B cell (primary cell): ENCODE data around the gene MCAM. TPM values are rescaled to one million over a fixed set of nuclear protein-coding genes. Genes with fewer than 3 reads are reported as not detected.

ENCODE experiments used
- ATAC-seq: fragments of 200-7000 bp; cut with Tn5 transposase; one replicate; pipeline ENCODE4 v1.10.0; 2021; ENCODE audit warnings: low read depth, mild to moderate bottlenecking, moderate number of reproducible peaks, moderate library complexity
- CTCF ChIA-PET: fragments of 350-600 bp; sonication (Branson Sonifier 250); formaldehyde crosslinking; loops from one replicate; lab custom pipeline; 2021; ENCODE audit warnings: antibody characterized with exemption, inconsistent platforms; lab: Charles Lee
- POLR2A ChIA-PET: fragments of 350-600 bp; sonication (Branson Sonifier 250); formaldehyde crosslinking; loops from one replicate; lab custom pipeline; 2021; ENCODE audit warnings: antibody characterized with exemption; lab: Charles Lee
- DNase-seq: peaks from one replicate; pipeline ENCODE4 v3.0.0; 2013
- H2AFZ ChIP-seq: 2 replicates; pipeline ENCODE4 v1.6.1; 2012; ENCODE audit warnings: mild to moderate bottlenecking, low read depth, low read length; ENCODE audit not compliant: insufficient read depth, poor library complexity, severe bottlenecking
- H3K27ac ChIP-seq, 2 donors: 1 replicate in 1 of 2; 2 replicates in 1 of 2; pipeline ENCODE4 v1.5.1; 2012 to 2013; ENCODE audit warnings: low read length in 2 of 2, mild to moderate bottlenecking in 2 of 2, moderate library complexity in 1 of 2
- H3K27me3 ChIP-seq, 4 experiments: fragments of 200-600 bp in 1 of 4; sonication (generic) in 1 of 4; replicated peaks in 1 of 4; 1 replicate in 2 of 4; 2 replicates in 2 of 4; pipeline versions ENCODE4 v1.6.1 to v1.7.0; 2013 to 2016; ENCODE audit warnings: low read length in 3 of 4, mild to moderate bottlenecking in 2 of 4, mixed read lengths in 1 of 4, moderate library complexity in 1 of 4; ENCODE audit not compliant: insufficient read depth in 4 of 4, control insufficient read depth in 3 of 4; ENCODE audit errors: control extremely low read depth in 1 of 4
- H3K36me3 ChIP-seq, 2 experiments: replicated peaks in 1 of 2; 1 replicate in 1 of 2; 2 replicates in 1 of 2; pipeline versions ENCODE4 v1.6.1 to v1.7.1; 2013; ENCODE audit warnings: low read length in 1 of 2; ENCODE audit not compliant: insufficient read depth in 2 of 2, control insufficient read depth in 1 of 2; ENCODE audit errors: control extremely low read depth in 1 of 2, extremely low read depth in 1 of 2
- H3K4me1 ChIP-seq, 2 donors: fragments of 200-600 bp in 1 of 2; sonication (generic) in 1 of 2; 1 replicate in 1 of 2; 2 replicates in 1 of 2; pipeline versions ENCODE4 v1.5.1 to v1.6.1; 2013 to 2017; ENCODE audit warnings: low read length in 2 of 2; ENCODE audit not compliant: control insufficient read depth in 2 of 2, insufficient read depth in 2 of 2
- H3K4me2 ChIP-seq: replicated peaks from 2 replicates; pipeline ENCODE3; 2012; ENCODE audit warnings: mild to moderate bottlenecking, low read depth, low read length; ENCODE audit not compliant: poor library complexity, severe bottlenecking
- H3K4me3 ChIP-seq, 5 experiments: fragments of 200-600 bp in 1 of 5; sonication (generic) in 1 of 5; 1 replicate in 3 of 5; 2 replicates in 2 of 5; pipeline versions ENCODE4 v1.5.1 to v1.7.0; 2011 to 2016; ENCODE audit warnings: low read length in 4 of 5, mild to moderate bottlenecking in 4 of 5, low read depth in 2 of 5, control low read depth in 1 of 5, moderate library complexity in 1 of 5; ENCODE audit not compliant: insufficient read depth in 1 of 5; ENCODE audit errors: control extremely low read depth in 1 of 5, extremely low read depth in 1 of 5
- H3K79me2 ChIP-seq: fragments of 200-600 bp; sonication (generic); one replicate; pipeline ENCODE4 v1.6.0; 2016; ENCODE audit warnings: low read length; ENCODE audit not compliant: control insufficient read depth, insufficient read depth
- H3K9ac ChIP-seq: fragments of 200-600 bp; sonication (generic); 2 replicates; pipeline ENCODE4 v1.6.1; 2017; ENCODE audit warnings: mild to moderate bottlenecking, low read length, moderate library complexity
- H3K9me3 ChIP-seq, 3 donors: one replicate each; pipeline versions ENCODE4 v1.6.1 to v1.7.1; 2013; ENCODE audit warnings: low read length in 2 of 3; ENCODE audit not compliant: control insufficient read depth in 2 of 3, insufficient read depth in 1 of 3; ENCODE audit errors: control extremely low read depth in 1 of 3
- H4K20me1 ChIP-seq: 2 replicates; pipeline ENCODE4 v1.6.0; 2012; ENCODE audit warnings: mild to moderate bottlenecking, low read length; ENCODE audit not compliant: insufficient read depth, control insufficient read depth, poor library complexity, severe bottlenecking
- H3K27ac Mint-ChIP-seq: one replicate; pipeline ENCODE4 v1.8.0; 2021; ENCODE audit warnings: mixed read lengths
- H3K27me3 Mint-ChIP-seq: one replicate; pipeline ENCODE4 v1.8.0; 2021; ENCODE audit warnings: mixed read lengths
- H3K4me1 Mint-ChIP-seq: one replicate; pipeline ENCODE4 v1.8.0; 2021; ENCODE audit warnings: mixed read lengths
- H3K4me3 Mint-ChIP-seq: one replicate; pipeline ENCODE4 v1.8.0; 2021; ENCODE audit warnings: mixed read lengths
- H3K9me3 Mint-ChIP-seq: one replicate; pipeline ENCODE4 v1.8.0; 2022; ENCODE audit warnings: mixed read lengths; ENCODE audit not compliant: insufficient read depth
- CTCF ChIP-seq: fragments of 200-600 bp; IDR thresholded peaks from one replicate; pipeline ENCODE4 v1.8.0; 2022; ENCODE audit warnings: antibody characterized with exemption, mild to moderate bottlenecking
- EZH2 ChIP-seq: IDR thresholded peaks from 2 replicates; pipeline ENCODE4 v1.6.1; 2012; ENCODE audit warnings: borderline replicate concordance, low read depth, mild to moderate bottlenecking, moderate library complexity, low read length; ENCODE audit not compliant: insufficient read depth, poor library complexity, severe bottlenecking
- WGBS: methylation state at CpG from one replicate; pipeline ENCODE4 v1.1.5; 2013; ENCODE audit warnings: missing lambda C conversion rate; ENCODE audit not compliant: insufficient coverage; 5-methylcytosine and 5-hydroxymethylcytosine counted together
- intact Hi-C: fragments of 100-400 bp; cut with micrococcal nuclease; formaldehyde crosslinking; loops from one replicate; pipeline ENCODE4 v1.10.0; 2022
- polyA plus RNA-seq: library from polyadenylated mRNA; depleted of rRNA; stranded (reverse); fragments of >200 nt; gene quantifications from 2 replicates; pipeline ENCODE4 v1.2.3, GENCODE V29; 2012
- total RNA-seq, 2 donors: library from RNA; stranded (reverse); fragments of 120-200 nt in 1 of 2; gene quantifications; 1 replicate in 1 of 2; 2 replicates in 1 of 2; pipeline versions ENCODE4 v1.2.3 to v1.2.4, GENCODE V29; 2013 to 2022

The MCAM gene
- total and polyA plus RNA-seq, 2 donors (not counting 1 experiment from before 2014, with no cell fraction given) = 0.42 to 1.1 TPM

GRCh38 chr11:119344291-119345010 lies 27.5 kb upstream of the MCAM start:
- POLR2A ChIA-PET = no interaction called here
- Histone ChIP-seq H4K20me1 (no peaks in the 10 kb centered on the region), H3K4me1 (peaks cover 23 to 25% of the 10 kb centered on the region in 2 donors), H2AFZ (no peak overlapping the region), H3K9ac (no peak overlapping the region), H3K4me3 (no peak overlapping the region), H3K36me3 (no peaks in the 10 kb centered on the region), H3K4me2 (no peak overlapping the region), H3K9me3 (peaks cover 0 to 3% (median 0%) of the 10 kb centered on the region in 3 donors), H3K27ac (no peak overlapping the region), H3K79me2 (no peaks in the 10 kb centered on the region), H3K27me3 (peaks cover 0 to 53% (median 25%) of the 10 kb centered on the region in 4 experiments)
- no peaks in the 10 kb centered on the region for H3K9me3 Mint-ChIP-seq
- H3K27me3 Mint-ChIP-seq = peaks cover 58% of the 10 kb centered on the region
- CTCF ChIA-PET = interaction anchor here (1.0 to 1.4 kb wide), 2 partner anchors 11 to 12 kb away, joined by 4 to 9 read pairs; no protein-coding TSS in a partner anchor
- TF ChIP-seq CTCF = no peak
- no peak for TF ChIP-seq EZH2
- H3K4me1 Mint-ChIP-seq = peaks cover 14% of the 10 kb centered on the region
- no peak for ATAC-seq
- no peak overlapping the region for H3K4me3 Mint-ChIP-seq
- intact Hi-C loops = no loop called here
- H3K27ac Mint-ChIP-seq = no peak overlapping the region
- DNase-seq = no peak
- 69% methylated on average over 9 of the region's 14 CpGs for WGBS

GRCh38 chr11:119343726-119344125 lies 26.8 kb upstream of the MCAM start:
- POLR2A ChIA-PET = no interaction called here
- Mint-ChIP-seq H3K4me3 (no peak overlapping the region), H3K27me3 (peaks cover 65% of the 10 kb centered on the region), H3K4me1 (peaks cover 17% of the 10 kb centered on the region), H3K27ac (no peak overlapping the region), H3K9me3 (no peaks in the 10 kb centered on the region)
- WGBS = 94% methylated on average over 4 of the region's 7 CpGs
- ATAC-seq = no peak
- no peak for DNase-seq
- TF ChIP-seq EZH2 (no peak), CTCF (no peak)
- Histone ChIP-seq H3K9me3 (peaks cover 0 to 3% (median 0%) of the 10 kb centered on the region in 3 donors), H3K36me3 (no peaks in the 10 kb centered on the region), H3K79me2 (no peaks in the 10 kb centered on the region), H4K20me1 (peaks cover 3% of the 10 kb centered on the region), H3K27me3 (peaks cover 0 to 60% (median 30%) of the 10 kb centered on the region in 4 experiments), H3K4me2 (no peak overlapping the region), H3K9ac (no peak overlapping the region), H3K27ac (no peak overlapping the region), H2AFZ (no peak overlapping the region), H3K4me1 (peaks cover 25 to 31% of the 10 kb centered on the region in 2 donors), H3K4me3 (no peak overlapping the region)
- CTCF ChIA-PET = interaction anchor here (1.4 kb wide), 1 partner anchor 12 kb away, joined by 9 read pairs; no protein-coding TSS in a partner anchor
- intact Hi-C loops = no loop called here
